GM12875 (cell line): ENCODE results near the gene IGFLR1.
A peak's percentile ranks its signal among the peaks of the same experiment; 100 is the strongest.
"Not testable (repeated sequence)": the region's sequence is repeated elsewhere in the genome, so short reads cannot be mapped to it uniquely, and the experiment has no call there.

Experiments used
- H3K4me3 ChIP-seq: one replicate; pipeline ENCODE4 v1.5.1; 2011; ENCODE audit warnings: low read depth, low read length, control low read depth
- TF ChIP-seq, protein P1 (sequence below): IDR thresholded peaks from 2 replicates; pipeline ENCODE4 v1.5.1; 2011; ENCODE audit warnings: low read depth, mild to moderate bottlenecking, control low read depth, inconsistent platforms, low read length, moderate library complexity, borderline replicate concordance; ENCODE audit not compliant: insufficient read depth

IGFLR1 gene

DNA sequence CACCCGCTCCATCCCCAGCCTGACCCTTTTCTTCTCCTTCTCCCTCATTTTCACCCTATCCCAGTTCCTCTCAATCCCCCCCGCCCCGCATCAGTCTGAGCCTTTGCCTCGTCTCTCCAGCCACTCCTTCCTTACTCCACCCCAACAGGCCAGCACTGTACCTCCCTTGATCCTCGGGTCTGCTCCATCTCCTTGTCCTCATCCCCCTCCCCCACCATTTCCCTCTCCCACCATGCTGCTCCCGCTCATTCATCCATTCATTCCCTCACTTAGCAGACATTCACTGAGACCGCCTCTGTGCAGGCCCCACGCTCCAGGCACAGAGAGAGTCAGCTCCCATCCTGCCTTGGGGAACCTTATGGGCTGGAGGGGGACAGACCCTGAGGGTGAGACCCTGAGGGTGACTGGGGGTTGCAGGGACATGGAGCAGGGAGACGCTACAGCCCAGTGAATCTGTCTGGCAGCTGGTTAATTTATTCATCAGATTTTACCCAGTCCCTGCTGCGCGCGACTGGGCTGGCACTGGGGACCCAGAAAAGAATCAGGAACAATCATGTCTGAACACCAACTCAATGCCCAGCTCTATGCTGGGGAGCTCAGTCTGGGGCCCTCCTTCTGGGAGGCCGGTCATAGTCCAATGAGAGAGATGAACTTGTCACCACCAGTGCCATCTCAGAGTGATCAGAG lies 34.0 kb upstream of the IGFLR1 start:
- TF ChIP-seq, protein P1, sequence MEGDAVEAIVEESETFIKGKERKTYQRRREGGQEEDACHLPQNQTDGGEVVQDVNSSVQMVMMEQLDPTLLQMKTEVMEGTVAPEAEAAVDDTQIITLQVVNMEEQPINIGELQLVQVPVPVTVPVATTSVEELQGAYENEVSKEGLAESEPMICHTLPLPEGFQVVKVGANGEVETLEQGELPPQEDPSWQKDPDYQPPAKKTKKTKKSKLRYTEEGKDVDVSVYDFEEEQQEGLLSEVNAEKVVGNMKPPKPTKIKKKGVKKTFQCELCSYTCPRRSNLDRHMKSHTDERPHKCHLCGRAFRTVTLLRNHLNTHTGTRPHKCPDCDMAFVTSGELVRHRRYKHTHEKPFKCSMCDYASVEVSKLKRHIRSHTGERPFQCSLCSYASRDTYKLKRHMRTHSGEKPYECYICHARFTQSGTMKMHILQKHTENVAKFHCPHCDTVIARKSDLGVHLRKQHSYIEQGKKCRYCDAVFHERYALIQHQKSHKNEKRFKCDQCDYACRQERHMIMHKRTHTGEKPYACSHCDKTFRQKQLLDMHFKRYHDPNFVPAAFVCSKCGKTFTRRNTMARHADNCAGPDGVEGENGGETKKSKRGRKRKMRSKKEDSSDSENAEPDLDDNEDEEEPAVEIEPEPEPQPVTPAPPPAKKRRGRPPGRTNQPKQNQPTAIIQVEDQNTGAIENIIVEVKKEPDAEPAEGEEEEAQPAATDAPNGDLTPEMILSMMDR: no peak
- H3K4me3 ChIP-seq: peak overlapping the region; percentile 59

GRCh38 chr19:35775298-35776101 lies 33.2 kb upstream of the IGFLR1 start, which contains the start of gene ARHGAP33:
TSS of gene ARHGAP33 (plus strand) at chr19:35775564. CDS start at chr19:35775659, 95 bp downstream.
- TF ChIP-seq, protein P1: no peak
- H3K4me3 ChIP-seq: peak within 1 kb of the TSS; percentile 59

DNA sequence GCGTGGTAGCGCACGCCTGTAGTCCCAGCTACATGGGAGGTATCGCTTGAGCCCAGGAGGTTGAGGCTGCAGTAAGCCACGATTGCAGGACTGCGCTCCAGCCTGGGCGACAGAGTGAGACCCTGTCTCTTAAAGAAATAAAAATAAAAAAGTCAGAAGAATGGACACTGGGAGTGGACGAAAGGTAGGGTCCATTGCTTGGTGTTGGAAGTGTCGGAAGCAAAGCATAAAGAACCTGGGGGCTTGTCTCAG lies 32.7 kb upstream of the IGFLR1 start:
- H3K4me3 ChIP-seq: no peak overlapping the region
- TF ChIP-seq, protein P1: no peak

DNA sequence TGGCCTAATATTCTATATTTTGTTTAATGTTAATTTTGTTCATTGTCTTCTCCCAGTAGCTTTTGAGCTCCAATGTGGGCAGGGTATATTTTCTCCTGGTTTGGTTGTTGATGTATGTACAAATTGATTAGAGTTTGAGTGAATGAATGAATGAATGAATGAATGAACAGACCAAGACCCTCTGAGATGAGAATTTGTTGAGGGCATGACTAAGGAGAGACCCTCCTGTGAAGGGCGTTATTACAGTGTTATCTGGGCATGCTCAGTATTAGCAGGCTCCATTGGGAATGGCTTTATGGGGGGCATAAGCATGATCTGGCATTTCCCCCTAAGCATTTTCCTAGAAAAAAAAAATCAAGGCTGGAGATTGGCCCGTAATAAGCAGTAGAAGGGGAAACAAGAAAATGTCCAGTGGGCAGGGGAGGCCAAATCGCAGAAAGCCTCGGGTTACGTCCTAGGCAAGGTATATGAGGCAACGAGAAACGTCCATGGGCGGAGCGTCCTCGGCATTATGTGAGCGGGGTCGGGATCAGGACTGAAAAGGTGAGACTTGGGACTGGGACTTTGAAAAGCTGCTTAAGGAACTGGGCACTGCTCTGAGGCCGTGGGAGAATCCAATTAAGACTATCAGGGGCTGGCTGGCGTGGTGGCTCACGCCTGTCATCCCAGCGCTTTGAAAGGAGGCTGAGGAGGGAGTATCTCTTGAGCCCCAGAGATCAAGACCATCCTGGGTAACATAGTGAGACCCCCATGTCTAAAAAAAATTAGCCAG lies 32.2 kb upstream of the IGFLR1 start:
- TF ChIP-seq, protein P1: no peak
- no peak overlapping the region for H3K4me3 ChIP-seq

GRCh38 chr19:35773020-35773806 lies 31.0 kb upstream of the IGFLR1 start:
- H3K4me3 ChIP-seq: no peak overlapping the region
- TF ChIP-seq, protein P1: no peak

DNA sequence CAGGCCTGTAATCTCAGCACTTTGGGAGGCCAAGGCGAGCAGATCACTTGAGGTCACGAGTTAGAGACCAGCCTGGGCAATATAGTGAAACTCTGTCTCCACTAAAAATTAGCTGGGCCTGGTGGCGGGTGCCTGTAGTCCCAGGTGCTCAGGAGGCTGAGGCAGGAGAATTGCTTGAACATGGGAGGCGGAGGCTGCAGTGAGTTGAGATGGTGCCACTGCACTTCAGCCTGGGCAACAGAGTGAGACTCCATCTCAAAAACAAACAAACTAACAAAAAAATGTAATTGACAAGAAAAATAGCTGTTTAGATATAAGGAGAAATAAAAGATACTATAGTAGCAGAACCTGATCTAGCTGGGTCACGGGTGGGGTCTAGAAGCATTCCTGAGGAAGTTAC lies 30.1 kb upstream of the IGFLR1 start:
- H3K4me3 ChIP-seq: not testable (repeated sequence)

- TF ChIP-seq, protein P1: no peak
- no peak overlapping the region for H3K4me3 ChIP-seq
These were observed 25.8 kb upstream of the IGFLR1 start for GRCh38 chr19:35768082-35768421.
